GM19455 (cell line): ENCODE data around the gene FAM81A.

Experiments
- ATAC-seq: cut with Tn5 transposase; IDR thresholded peaks from one replicate; pipeline ENCODE4 v1.9.1; 2021; ENCODE audit not compliant: unreplicated experiment

Gene FAM81A

DNA sequence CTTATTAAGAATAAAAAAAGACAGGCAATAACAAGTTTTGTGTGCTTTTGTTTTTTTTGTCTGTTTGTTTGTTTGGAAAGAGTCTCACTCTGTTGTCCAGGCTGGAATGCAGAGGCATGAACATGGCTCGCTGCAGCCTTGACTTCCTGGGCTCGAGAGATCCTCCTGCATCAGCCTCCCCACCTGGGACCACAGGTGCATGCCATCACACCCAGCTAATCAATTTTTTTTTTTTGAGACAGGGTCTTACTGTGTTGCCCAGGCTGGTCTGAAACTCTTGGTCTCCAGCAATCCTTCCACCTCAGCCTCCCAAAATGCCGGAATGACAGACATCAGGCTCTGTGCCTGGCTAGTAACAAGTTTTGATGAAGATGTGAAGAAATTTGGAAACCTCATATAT lies 100.5 kb downstream of the FAM81A start:
- no peak for ATAC-seq

GRCh38 chr15:59539799-59540198 lies 101.8 kb downstream of the FAM81A start:
- no peak for ATAC-seq

GRCh38 chr15:59540654-59541053 lies 102.7 kb downstream of the FAM81A start:
- no peak for ATAC-seq

GRCh38 chr15:59541750-59542149 lies 103.8 kb downstream of the FAM81A start:
- no peak for ATAC-seq

DNA sequence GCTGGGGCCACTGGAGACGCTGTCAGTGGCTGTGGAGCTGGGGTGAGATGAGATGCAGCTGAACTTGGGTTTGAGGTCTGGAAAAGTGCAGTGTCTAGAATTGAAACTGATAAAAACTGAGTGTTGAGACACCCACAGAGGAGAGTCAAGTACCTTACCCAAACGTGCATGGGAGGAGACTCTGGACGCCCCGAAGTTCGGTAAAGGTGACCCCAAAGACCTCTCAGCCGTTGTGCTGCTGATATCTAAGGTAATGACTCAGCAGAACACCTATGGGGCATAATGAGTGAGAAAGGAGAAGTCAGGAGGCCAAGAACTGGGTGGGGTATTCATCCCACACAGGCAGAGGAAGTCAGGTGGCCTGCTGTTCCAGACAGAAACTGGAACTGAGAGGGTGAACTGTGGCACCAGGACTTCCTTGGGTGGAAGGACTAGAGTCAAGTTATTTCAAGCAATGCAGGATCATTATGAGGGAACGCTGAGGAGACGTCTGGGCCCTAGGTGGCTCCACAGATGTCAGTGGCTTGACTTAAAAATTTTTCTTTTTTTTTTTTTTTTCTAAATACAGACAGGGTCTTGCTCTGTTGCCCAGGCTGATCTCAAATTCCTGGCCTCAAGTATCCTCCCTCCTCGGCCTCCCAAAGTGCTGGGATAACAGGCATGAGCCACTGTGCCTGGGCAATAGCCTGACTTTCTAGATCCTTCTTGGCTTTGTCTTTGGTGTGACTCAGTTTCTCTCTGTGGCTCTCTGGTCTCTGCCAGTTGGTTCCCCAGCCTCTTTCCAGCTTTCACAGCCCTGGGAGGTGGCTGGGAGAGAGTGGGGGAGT lies 105.9 kb downstream of the FAM81A start:
- peak; percentile 52 for ATAC-seq

- ATAC-seq, result no peak
These were observed 107.6 kb downstream of the FAM81A start for GRCh38 chr15:59545573-59545972.

DNA sequence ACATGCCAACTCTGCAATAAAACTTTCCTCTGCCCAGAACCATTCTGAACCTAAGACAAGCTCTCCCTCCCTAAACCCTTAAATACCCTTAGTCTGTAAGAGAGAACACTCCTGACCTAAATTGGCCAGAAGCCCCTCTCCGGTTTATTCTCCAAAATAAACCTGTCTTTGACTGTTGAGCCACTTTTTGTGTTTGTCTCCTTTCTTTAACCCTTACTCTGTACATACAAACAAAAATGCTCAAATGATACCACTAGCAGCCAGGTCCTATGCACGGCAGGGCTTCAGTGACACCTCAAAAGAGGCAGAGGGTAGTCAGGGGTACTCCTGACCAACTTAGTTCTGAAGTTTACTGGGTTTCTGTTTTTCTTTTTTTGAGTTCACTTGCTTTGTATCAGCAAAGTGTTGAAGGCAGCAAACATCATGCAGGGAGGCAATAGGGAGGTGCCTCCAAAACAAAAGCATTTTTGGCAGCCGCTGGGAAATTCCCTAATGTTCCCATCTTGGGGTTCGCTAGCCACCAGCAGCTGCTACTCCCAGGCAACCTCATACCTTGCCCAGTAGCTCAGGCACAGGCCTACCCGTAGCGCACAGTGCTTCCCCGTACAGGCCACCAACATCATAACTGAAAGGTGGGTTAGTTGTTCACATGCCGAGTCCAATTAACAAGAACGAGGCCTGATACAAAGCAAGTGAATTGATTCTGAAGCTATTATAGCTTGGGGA lies 110.7 kb downstream of the FAM81A start:
- no peak for ATAC-seq

DNA sequence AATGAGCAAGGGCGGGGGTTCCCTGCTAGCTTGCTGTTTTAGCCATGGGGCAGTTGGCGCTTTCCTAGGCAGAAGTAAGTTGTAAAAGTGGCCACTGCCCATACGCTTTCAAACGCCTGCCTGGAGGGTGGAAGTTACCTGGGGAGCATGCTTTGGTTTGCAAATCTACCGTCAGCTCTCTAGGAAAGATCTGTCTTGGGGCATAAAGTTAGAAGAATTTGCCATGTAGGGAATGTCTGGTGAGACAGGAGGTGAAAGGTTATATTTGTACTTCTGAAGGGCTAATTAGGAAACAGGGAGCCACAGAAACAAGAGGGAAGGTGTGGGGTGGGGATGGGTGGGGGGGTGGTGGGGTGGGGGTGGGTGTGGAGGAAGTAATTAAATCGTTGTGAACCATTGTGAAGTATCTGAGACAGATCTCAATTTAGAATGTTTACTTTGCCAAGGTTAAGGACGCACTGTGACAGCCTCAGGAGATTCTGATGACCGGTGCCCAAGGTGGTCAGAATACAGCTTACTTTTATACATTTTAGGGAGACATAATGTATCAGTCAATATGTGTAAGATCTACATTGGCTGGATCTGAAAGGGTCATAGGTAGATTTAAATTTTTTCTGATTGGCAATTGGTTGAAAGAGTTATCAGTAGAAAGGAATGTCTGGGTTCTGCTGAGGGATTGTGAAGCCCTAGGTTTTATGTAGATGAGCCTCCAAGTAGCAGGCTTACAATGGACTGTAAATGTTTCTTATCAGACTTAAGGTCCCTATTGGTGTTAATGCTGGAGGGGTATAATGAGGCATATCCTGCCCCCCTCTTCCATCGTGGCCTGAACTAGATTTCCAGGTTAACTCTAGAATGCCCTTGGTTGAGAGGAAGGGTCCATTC lies 111.6 kb downstream of the FAM81A start:
- ATAC-seq, result no peak

GRCh38 chr15:59550530-59550929 lies 112.5 kb downstream of the FAM81A start:
- no peak for ATAC-seq

GRCh38 chr15:59550956-59551355 lies 113.0 kb downstream of the FAM81A start:
- ATAC-seq, result no peak

DNA sequence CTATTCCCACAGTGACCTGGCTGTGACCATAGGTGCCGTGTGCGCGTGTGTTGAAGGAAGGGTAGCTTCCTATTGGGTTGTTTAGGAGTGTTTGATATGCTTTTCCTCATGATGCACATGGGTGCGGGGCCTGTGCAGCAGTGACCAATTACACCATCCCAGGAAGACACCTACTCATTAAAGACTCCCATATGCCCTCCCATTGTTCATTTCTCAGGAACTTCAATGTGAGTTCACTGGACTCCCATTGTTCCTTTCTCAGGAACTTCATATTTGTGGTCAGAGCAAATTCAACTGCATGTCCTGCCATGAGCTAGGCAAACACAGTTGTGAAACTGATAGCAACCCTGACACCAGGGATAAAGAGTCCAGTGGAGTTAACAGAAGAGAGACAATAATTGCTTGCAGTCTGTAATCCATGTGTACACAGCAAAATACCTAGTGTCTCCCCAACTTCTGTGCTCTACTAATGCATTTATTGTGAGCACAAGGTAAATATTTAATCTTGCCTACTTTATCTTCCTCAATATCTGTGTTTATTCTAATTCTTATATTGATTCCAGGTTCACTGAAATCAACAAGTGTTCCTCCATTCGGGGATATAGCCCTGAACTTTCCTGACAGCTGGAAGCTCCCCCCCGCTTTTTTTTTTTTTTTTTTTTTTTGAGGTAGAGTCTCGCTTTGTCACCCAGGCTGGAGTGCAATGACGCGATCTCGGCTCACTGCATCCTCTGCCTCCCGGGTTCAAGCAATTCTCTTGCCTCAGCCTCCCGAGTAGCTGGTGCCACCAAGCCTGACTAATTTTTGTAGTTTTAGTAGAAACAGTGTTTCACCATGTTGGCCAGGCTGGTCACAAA lies 116.1 kb downstream of the FAM81A start:
- no peak for ATAC-seq

- no peak for ATAC-seq
These were observed 117.7 kb downstream of the FAM81A start for GRCh38 chr15:59555696-59556095.

- ATAC-seq, result no peak
These were observed 118.4 kb downstream of the FAM81A start for GRCh38 chr15:59556380-59556779.

DNA sequence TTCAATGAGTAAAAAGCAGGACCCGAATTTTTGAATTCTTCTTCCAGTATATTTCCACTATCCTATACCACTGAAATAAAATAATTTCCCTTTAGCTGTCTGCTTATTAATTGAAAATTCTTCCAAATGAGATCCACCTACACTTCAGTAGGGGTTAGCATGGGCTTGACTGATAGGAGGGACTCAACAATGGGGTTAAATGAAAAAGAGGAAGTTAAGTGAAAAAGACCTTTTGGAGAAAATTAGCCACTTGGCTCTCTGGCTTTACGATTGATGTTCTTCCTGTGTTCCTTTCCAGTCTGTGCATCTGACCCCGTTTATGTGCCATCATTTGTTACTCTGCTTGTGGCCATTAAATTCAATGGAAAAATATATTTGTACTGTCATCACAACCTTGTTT lies 119.6 kb downstream of the FAM81A start:
- ATAC-seq, result no peak

DNA sequence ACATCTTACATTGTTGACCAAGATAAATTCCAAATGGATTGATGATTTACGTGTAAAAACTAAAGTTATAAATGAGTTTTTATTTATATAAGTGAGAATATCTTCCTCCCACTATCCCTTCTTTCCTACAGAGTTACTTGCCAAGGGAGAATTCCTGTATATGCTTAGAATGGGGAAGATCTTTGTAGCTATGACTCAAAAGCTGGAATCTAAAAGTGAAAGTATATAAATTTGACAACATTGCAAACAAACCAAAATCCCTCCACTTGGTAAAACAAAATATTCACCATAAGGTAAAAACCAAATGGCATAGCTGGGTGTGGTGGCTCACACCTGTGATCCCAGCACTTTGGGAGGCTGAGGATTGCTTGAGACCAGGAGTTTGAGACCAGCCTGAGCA lies 120.9 kb downstream of the FAM81A start:
- no peak for ATAC-seq

- ATAC-seq, result no peak
These were observed 123.6 kb downstream of the FAM81A start for GRCh38 chr15:59561547-59561946.

DNA sequence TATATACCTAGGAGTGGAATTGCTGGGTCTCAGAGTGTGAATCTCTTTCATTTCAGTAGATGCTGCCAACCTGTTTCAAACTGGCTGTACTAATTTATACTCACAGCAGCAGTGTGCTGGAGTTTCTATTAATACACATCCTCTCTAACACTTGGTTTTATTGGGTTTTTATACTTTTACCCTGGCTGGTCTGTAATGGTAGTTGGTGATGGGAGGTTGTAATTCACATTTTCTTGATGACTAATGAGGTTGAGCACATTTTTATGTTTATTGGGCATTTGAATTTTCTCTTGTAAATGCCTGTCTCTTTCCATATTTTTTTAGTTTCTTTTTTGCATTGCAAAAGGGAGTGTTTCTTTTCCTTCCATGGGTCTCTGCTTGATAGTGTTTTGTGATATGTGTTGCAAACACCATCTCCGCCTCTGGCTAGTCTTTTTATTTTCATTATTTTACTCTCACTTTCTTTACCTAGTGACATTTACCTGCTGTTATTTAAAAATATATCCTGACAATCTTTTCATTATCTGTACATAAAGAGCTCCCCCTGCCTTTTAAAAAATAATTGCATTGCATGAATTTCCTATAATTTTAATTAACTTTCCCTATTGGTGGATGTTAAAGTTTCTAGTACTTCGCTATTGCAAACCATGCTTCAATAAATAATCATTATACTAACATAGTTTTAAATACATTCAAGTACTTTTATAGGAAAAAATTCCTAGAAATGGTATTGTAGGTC lies 124.6 kb downstream of the FAM81A start:
- no peak for ATAC-seq

DNA sequence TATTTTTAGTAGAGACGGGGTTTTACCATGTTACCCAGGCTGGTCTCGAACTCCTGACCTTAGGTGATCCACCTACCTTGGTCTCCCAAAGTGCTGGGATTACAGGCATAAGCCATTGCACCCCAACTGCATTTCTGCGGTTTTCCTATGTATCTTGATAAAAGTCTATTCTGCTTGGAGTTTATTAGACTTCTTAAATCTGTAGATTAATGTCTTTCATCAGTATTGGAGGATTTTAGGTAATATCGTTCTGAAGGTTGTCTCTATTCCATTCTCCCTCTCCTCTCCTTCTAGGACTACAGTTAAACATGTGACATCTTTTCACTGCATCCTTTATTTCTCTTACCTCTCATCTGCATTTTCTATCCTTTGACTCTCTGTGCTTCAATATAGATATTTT lies 127.3 kb downstream of the FAM81A start:
- no peak for ATAC-seq

GRCh38 chr15:59567324-59567723 lies 129.3 kb downstream of the FAM81A start:
- ATAC-seq, result no peak

GRCh38 chr15:59569477-59569876 lies 131.5 kb downstream of the FAM81A start:
- ATAC-seq, result no peak
